SKM-1 treated with dmso at 0.1 percent for 144 hours (cell line): ENCODE results near the gene KAT14.
"Not testable (repeated sequence)": the region's sequence is repeated elsewhere in the genome, so short reads cannot be mapped to it uniquely, and the experiment has no call there.

Experiments
- DNase-seq: peaks from one replicate; lab custom pipeline; 2025; ENCODE audit not compliant: unreplicated experiment; lab: John Stamatoyannopoulos, UW

Gene KAT14, protein sequence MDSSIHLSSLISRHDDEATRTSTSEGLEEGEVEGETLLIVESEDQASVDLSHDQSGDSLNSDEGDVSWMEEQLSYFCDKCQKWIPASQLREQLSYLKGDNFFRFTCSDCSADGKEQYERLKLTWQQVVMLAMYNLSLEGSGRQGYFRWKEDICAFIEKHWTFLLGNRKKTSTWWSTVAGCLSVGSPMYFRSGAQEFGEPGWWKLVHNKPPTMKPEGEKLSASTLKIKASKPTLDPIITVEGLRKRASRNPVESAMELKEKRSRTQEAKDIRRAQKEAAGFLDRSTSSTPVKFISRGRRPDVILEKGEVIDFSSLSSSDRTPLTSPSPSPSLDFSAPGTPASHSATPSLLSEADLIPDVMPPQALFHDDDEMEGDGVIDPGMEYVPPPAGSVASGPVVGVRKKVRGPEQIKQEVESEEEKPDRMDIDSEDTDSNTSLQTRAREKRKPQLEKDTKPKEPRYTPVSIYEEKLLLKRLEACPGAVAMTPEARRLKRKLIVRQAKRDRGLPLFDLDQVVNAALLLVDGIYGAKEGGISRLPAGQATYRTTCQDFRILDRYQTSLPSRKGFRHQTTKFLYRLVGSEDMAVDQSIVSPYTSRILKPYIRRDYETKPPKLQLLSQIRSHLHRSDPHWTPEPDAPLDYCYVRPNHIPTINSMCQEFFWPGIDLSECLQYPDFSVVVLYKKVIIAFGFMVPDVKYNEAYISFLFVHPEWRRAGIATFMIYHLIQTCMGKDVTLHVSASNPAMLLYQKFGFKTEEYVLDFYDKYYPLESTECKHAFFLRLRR

DNA sequence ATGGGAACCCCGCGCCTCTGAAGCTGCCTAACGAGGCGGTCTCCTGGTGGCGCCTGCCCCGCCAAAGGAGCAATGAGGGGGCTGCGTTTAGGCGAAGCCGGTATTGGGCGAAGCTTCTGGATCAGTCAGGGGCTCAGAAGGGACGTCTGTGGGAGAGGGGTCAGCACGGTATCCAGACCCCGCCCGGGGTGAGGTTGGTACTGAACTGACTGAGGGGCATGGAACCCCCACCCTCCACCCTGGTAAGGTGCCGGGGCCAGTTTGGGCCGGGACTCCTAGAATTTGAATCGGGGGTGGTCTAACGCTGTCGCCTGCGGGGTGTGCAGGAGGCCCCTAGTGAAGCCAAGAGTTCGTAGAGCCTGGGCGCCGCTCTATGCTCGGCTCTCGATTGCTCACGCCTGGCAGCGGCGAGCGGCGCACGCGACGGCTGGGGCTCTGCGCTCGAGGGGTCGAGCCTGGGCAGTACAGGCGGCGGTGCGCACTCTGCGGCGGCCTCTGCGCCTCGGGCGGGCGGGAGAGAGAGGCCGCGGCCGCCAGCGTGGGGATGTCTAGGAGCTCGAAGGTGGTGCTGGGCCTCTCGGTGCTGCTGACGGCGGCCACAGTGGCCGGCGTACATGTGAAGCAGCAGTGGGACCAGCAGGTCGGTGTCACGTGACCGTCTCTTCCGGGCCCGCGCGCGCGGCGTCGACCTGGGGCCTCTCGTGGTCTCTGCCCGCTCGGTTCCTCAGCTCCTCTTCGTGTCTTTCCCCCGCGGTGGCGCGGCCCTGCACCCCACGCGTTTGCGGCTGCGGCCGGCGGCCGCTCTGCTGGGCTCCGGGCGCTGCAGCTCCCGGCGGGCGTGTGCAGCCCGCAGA is at the start of gene KAT14, which contains the start of gene PET117:
Gene KAT14, plus strand, starts transcription at position 452 of the 854 bp plus-strand sequence. CDS start 4,798 bp downstream, outside the sequence.
Gene PET117, plus strand, starts transcription at position 452 of the 854 bp plus-strand sequence. Its CDS starts 93 bp downstream, at position 545.
- DNase-seq, result peak; percentile 46

DNA sequence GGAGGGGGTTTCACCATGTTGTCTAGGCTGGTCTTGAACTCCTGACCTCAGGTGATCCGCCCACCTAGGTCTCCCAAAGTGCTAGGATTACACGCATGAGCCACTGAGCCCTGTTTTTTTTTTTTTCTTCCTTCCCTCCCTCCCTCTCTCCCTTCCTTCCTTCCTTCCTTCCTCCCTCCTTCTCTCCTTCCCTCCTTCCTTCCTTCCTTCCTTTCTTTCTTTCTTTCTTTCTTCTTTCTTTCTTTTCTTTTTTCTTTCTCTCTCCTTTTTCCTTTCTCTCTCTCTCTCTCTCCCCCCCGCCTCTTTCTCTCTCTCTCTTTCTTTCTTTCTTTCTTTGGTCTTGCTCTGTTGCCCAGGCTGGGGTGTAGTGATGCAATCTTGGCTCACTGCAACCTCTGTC is 49.4 kb upstream of the KAT14 start:
- DNase-seq, result not testable (repeated sequence)

GRCh38 chr20:18088841-18089240 is 48.8 kb upstream of the KAT14 start:
- not testable (repeated sequence) for DNase-seq

- no peak for DNase-seq
Measured at GRCh38 chr20:18090044-18090443, 47.6 kb upstream of the KAT14 start.

- DNase-seq, result no peak
Measured at GRCh38 chr20:18090477-18090876, 47.2 kb upstream of the KAT14 start.

GRCh38 chr20:18091623-18092022 is 46.0 kb upstream of the KAT14 start:
- DNase-seq, result no peak

- DNase-seq, result no peak
Measured at GRCh38 chr20:18092890-18093289, 44.8 kb upstream of the KAT14 start.

DNA sequence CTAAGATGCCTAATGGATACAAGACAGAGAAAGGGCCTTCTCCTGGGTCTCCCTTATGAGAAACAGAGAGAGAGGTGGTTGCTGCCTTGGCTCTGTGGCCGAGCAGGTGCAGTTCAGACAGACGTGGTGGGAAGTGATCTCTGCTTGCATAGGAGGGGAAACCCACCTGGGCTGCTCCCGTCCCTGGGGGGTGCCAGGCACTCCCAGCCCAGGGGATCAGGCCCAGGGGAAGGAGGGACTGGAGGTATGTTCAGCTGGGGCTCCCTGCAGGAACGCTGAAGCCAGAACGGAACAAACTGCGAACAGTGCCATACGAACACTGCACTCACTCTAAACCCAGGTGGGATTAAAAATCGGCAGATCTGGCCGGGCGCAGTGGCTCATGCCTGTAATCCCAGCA is 44.3 kb upstream of the KAT14 start:
- DNase-seq, result no peak

DNA sequence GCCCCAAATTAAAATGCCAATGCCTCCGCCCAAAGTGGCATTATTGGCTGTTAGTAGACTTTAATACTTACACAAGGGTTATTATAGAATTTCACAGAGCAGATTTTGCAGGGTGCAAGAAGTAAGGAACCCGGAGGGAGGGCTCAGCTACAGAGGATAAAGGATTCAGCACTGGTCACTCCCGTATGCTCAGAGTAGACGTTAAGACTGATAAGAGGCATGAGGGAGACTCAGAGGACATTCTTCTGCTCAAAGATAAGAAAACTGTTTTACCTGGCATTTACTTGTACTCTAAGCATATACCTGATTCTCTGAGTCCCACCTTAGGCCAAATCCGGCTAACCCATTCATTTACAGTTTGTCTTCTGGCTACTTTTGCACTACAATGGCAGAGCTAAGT is 43.5 kb upstream of the KAT14 start:
- no peak for DNase-seq

DNA sequence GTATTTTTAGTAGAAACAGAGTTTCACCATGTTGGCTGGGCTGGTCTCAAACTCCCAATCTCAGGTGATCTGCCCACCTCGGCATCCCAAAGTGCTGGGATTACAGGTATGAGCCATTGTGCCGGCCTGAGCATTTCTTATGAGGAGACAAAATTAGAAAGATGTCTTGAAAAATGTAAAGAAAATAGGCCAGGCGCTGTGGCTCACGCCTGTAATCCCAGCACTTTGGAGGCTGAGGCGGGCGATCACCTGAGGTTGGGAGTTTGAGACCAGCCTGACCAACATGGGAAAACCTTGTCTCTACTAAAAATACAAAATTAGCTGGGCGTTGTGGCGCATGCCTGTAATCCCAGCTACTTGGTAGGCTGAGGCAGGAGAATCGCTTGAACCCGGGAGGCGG is 37.1 kb upstream of the KAT14 start:
- DNase-seq, result not testable (repeated sequence)

GRCh38 chr20:18101125-18101810 is 36.4 kb upstream of the KAT14 start:
- DNase-seq, result no peak

- no peak for DNase-seq
Measured at GRCh38 chr20:18103497-18103896, 34.2 kb upstream of the KAT14 start.

DNA sequence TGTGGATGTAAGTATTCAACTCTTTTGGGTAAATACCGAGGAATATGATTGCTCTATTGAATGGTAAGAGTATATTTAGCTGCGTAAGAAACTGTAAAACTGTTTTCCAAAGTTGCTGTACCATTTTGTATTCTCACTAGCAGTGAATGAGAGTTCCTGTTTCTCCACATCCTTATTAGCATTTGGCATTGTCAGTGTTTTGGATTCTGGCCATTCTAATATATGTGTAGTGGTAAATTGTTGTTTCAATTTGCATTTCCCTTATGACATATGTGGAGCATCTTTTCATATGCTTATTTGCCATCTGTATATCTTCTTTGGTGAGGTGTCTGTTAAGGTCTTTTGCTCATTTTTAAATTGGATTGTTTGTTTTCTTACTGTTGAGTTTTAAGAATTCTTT is 29.3 kb upstream of the KAT14 start:
- DNase-seq, result no peak

GRCh38 chr20:18128574-18128973 is 9.1 kb upstream of the KAT14 start:
- DNase-seq, result not testable (repeated sequence)

- DNase-seq, result no peak
Measured at GRCh38 chr20:18132663-18133062, 5.0 kb upstream of the KAT14 start.

DNA sequence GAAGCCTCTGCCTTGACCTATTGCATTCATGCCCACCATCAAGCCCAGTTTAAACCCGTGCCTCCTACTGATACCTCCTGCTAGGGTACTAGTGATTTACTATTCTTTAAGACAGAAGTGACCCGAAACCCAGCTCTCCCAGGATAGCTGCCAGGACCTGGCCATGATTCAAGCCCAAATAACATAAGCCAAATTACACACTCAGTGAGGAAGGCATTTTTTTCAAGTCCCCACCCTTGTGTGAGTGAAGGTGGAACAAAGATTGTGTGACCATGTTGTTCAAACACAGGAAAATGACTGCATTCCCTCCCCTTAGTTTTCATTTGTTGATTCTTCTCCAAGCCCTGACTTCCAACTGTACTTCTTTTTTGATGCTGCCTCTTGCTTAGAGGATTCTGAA is 3.7 kb upstream of the KAT14 start:
- no peak for DNase-seq

DNA sequence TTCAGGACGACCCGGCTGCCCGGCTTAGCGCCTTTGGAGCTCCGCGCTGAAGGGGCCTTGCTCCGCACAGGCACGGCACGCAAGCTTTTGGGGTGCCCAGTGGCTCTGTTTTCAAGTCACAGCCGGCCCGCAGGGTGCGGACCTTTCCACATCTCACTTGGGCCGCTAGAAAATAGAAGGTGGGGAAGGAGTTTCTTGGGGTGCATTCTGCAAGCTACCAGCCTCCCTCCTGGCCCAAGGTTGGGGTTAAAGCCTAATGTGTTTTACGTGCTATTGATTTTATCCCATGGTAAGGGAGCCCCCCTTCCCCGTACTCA is 561 bp downstream of the KAT14 start:
- DNase-seq, result no peak

GRCh38 chr20:18138639-18139583 is 1.2 kb downstream of the KAT14 start:
- DNase-seq, result no peak

GRCh38 chr20:18139832-18140231 is 2.2 kb downstream of the KAT14 start:
- DNase-seq, result no peak
